Measurements from ENCODE around the gene ALDH2.
"Not testable (repeated sequence)": the region's sequence is repeated elsewhere in the genome, so short reads cannot be mapped to it uniquely, and the experiment has no call there.

Gene ALDH2

GRCh38 chr12:111819191-111820158 is 52.7 kb downstream of the ALDH2 start:
- DNase-seq = no peak

GRCh38 chr12:111820828-111821227 is 54.1 kb downstream of the ALDH2 start:
- in situ Hi-C loops (cut with MboI; ENCODE audit: low pct_unique_long_range_greater_than_20kb, low sequenced_read_pairs) = not testable (repeated sequence)

More at GRCh38 chr12:111819191-111820158, 52.7 kb downstream of the ALDH2 start:
- in situ Hi-C loops (cut with MboI; ENCODE audit: low pct_unique_long_range_greater_than_20kb, low sequenced_read_pairs) = no loop called here

GRCh38 chr12:111822886-111823285 is 56.2 kb downstream of the ALDH2 start:
- no peak for DNase-seq
- in situ Hi-C loops (cut with MboI; ENCODE audit: low pct_unique_long_range_greater_than_20kb, low sequenced_read_pairs) = no loop called here

More at GRCh38 chr12:111820828-111821227, 54.1 kb downstream of the ALDH2 start:
- DNase-seq = not testable (repeated sequence)

DNA sequence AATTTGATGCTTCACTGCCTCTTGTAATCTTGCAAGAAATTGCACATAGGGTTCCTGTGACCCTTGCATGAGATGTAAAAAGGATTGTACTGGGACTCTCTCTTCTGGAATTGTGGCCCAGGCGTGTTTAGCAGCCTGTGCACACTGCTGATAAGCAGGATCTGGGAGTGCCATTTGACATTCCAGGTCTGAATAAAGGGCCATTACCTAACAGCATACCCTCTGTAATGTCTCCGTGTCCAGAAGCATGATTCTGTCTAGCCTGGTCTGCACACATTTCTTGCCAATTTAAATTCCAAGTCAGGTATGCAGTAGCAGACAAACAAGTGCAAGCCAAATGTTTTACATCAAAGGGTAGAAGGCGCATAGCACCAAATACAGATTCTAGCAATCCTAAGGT is 57.2 kb downstream of the ALDH2 start:
- no peak for DNase-seq
- in situ Hi-C loops (cut with MboI; ENCODE audit: low pct_unique_long_range_greater_than_20kb, low sequenced_read_pairs) = no loop called here

DNA sequence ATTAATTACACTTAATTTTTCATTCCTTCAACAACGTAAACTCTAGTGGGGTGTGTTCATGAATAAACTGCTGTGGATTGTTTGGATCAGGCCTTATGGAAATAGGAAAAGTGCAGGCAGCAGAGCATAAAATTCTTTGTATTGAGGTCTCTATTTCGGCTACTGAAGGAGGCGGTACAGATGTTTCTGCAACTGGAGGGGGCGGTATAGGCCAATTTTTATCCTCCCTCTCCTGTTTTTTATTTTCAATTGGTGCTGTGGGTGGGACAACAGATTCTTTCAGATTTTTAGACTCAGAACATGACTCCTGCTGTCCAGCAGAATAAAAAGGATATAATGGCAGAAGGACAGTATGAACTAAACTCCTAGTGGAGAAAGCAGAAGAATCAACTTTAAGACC is 57.6 kb downstream of the ALDH2 start:
- in situ Hi-C loops (cut with MboI; ENCODE audit: low pct_unique_long_range_greater_than_20kb, low sequenced_read_pairs) = not testable (repeated sequence)
- DNase-seq = peak; percentile 72

DNA sequence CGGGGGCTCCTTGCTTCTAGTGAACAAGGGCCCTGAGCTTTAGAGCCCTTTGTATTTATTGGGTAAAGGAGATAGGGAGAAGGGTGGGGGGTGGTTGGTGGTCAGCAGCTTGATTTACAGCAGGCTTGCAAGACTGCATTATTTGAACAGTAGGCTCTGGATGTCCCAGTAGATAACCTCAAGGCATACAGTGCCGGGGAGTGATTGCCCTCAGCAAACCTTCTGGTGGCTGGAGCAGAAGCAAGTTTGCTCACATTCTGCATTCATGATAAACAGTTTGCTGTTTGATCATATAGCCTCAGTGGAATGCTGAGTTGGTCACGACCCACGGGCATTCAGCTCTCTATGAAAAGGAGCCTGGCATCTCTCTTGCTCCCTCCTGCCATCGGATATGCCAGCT is 58.8 kb downstream of the ALDH2 start:
- in situ Hi-C loops (cut with MboI; ENCODE audit: low pct_unique_long_range_greater_than_20kb, low sequenced_read_pairs) = loop anchor here (25.0 kb wide), 1 partner anchor 88 kb away; no protein-coding TSS in a partner anchor
- DNase-seq = no peak

DNA sequence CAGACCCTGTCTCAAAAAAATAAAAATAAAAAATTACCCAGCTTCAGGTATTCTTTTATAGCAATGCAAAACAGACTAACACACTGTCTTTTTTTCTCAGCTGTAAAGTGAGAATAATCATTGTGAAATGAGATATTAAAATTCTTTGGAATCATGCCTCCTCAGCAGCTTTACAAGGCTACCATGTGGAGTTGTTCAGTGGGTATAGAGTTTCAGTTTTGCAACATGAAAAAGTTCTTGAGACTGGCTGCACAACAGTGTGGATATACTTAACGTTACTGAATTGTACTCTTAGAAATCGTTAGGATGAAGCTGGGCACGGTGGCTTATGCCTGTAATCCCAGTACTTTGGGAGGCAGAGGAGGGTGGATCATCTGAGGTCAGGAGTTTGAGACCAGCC is 59.6 kb downstream of the ALDH2 start:
- in situ Hi-C loops (cut with MboI; ENCODE audit: low pct_unique_long_range_greater_than_20kb, low sequenced_read_pairs) = loop anchor here (25.0 kb wide), 1 partner anchor 89 kb away; no protein-coding TSS in a partner anchor
- no peak for DNase-seq

- DNase-seq = no peak
- in situ Hi-C loops (cut with MboI; ENCODE audit: low pct_unique_long_range_greater_than_20kb, low sequenced_read_pairs) = loop anchor here (25.0 kb wide), 1 partner anchor 90 kb away; no protein-coding TSS in a partner anchor
These were observed 60.3 kb downstream of the ALDH2 start for GRCh38 chr12:111826992-111827391.

DNA sequence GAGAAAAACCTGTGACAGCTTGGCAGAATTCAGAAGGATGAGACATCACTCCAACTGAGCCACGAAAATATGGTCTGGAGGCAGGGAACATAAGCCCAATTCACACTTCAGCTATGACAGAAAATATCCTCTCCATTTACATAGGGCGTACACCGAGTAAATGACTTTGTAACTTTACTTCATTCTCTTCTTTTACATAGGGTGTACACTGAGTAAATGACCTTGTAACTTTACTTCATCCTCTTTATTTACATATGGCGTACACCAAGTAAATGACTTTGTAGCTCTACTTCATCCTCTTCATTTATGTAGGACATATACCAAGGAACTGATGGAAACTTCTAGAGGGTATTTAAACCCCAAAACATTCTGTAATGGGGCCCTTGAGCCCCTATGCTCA is 61.2 kb downstream of the ALDH2 start:
- in situ Hi-C loops (cut with MboI; ENCODE audit: low pct_unique_long_range_greater_than_20kb, low sequenced_read_pairs) = loop anchor here (25.0 kb wide), 1 partner anchor 91 kb away; no protein-coding TSS in a partner anchor
- no peak for DNase-seq

GRCh38 chr12:111828338-111828979 is 61.7 kb downstream of the ALDH2 start:
- no peak for DNase-seq
- in situ Hi-C loops (cut with MboI; ENCODE audit: low pct_unique_long_range_greater_than_20kb, low sequenced_read_pairs) = loop anchor here (25.0 kb wide), 1 partner anchor 91 kb away; no protein-coding TSS in a partner anchor

DNA sequence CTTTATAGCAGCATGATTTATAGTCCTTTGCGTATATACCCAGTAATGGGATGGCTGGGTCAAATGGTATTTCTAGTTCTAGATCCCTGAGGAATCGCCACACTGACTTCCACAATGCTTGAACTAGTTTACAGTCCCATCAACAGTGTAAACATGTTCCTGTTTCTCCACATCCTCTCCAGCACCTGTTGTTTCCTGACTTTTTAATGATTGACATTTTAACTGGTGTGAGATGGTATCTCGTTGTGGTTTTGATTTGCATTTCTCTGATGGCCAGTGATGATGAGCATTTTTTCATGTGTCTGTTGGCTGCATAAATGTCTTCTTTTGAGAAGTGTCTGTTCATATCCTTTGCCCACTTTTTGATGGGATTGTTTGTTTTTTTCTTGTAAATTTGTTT is 62.9 kb downstream of the ALDH2 start:
- not testable (repeated sequence) for DNase-seq
- in situ Hi-C loops (cut with MboI; ENCODE audit: low pct_unique_long_range_greater_than_20kb, low sequenced_read_pairs) = loop anchor here (25.0 kb wide), 1 partner anchor 92 kb away; no protein-coding TSS in a partner anchor

- in situ Hi-C loops (cut with MboI; ENCODE audit: low pct_unique_long_range_greater_than_20kb, low sequenced_read_pairs) = loop anchor here (25.0 kb wide), 1 partner anchor 98 kb away; no protein-coding TSS in a partner anchor
These were observed 68.1 kb downstream of the ALDH2 start for GRCh38 chr12:111834740-111835386.

GRCh38 chr12:111835531-111836181 is 68.9 kb downstream of the ALDH2 start:
- DNase-seq = not testable (repeated sequence)
- in situ Hi-C loops (cut with MboI; ENCODE audit: low pct_unique_long_range_greater_than_20kb, low sequenced_read_pairs) = loop anchor here (25.0 kb wide), 1 partner anchor 98 kb away; no protein-coding TSS in a partner anchor

More at GRCh38 chr12:111834740-111835386, 68.1 kb downstream of the ALDH2 start:
- DNase-seq = peak; percentile 76

GRCh38 chr12:111838353-111838752 is 71.6 kb downstream of the ALDH2 start:
- no peak for DNase-seq
- in situ Hi-C loops (cut with MboI; ENCODE audit: low pct_unique_long_range_greater_than_20kb, low sequenced_read_pairs) = loop anchor here (25.0 kb wide), 1 partner anchor 101 kb away; no protein-coding TSS in a partner anchor

GRCh38 chr12:111840807-111841206 is 74.1 kb downstream of the ALDH2 start:
- in situ Hi-C loops (cut with MboI; ENCODE audit: low pct_unique_long_range_greater_than_20kb, low sequenced_read_pairs) = loop anchor here (25.0 kb wide), 1 partner anchor 104 kb away; no protein-coding TSS in a partner anchor
- no peak for DNase-seq

GRCh38 chr12:111841236-111841749 is 74.6 kb downstream of the ALDH2 start:
- no peak for DNase-seq
- in situ Hi-C loops (cut with MboI; ENCODE audit: low pct_unique_long_range_greater_than_20kb, low sequenced_read_pairs) = loop anchor here (25.0 kb wide), 1 partner anchor 104 kb away; no protein-coding TSS in a partner anchor

DNA sequence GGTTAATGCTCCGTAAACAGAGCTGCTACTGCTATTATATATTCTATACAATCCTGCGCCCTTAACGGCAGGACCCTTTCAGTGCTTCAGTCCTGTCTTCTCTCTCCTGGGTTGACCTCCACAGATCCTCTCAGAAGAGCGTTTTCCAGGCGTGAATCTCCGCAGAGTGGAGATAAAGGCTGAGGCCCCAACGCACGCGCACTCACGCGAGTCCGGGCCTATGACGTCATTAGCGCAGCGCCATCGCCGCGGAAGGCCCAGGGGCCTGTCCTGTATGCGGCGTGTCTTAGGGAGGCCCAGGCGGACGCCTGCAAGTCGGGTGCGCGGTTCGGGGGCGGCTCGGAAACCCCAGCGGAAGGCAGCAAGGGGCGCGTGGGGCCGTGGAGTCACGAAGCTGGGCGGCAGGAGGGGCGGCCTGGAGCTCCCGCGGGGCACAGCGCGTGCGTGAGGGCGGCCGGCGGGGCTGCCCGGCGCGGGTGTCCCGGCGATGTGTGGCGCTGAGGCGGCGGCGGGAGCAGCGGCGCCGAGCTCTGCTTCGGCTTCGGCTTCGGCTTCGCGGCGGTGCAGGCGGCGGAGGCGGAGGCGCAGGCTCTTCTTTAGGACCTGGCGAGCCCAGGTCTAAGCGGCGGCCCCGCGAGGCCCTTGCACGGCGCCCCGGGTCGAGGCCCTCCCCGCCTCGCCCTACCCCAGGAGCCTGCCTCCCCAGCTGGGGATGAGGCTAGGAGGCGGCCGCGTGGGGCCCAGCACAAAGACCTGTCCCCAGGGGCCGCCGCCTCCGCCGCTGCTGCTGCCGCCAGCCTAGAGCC is 75.2 kb downstream of the ALDH2 start, which contains the start of gene MAPKAPK5:
Gene MAPKAPK5 (plus strand): TSS at position 479 of the 806 bp plus-strand sequence. CDS start 506 bp downstream, outside the sequence.
- in situ Hi-C loops (cut with MboI; ENCODE audit: low pct_unique_long_range_greater_than_20kb, low sequenced_read_pairs) = loop anchor here (25.0 kb wide), 1 partner anchor 105 kb away; no protein-coding TSS in a partner anchor
- peak; percentile 97 for DNase-seq

Data from KBM-7 (cell line).